ENCODE measurements around the gene GLRX.

Gene GLRX

DNA sequence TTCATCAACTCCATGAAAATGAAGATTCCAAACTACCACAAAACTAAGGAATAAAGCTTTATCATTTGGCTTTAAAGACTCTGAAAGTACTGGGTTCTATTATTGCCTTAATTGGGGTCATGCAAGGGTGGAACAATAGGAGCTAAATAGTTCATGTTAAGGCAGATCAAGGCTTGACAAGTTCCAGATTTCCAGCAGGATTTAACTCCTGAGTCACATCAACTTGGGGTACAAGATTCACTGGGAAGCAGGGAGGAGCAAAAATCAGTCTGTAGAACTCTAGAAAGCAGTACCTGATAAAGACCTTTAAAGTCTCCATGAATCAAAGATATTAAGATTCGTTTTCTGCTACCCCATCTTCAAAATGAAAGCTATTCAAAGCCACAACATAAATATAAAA, 41.9 kb upstream of the GLRX start:
- no peak overlapping the region for H3K14ac ChIP-seq (ENCODE audit: low read length in 2 of 2)
- H2BK120ac ChIP-seq (ENCODE audit: low read depth, low read length): no peak overlapping the region
- H3K23ac ChIP-seq (ENCODE audit: low read length in 2 of 2): no peak overlapping the region
- no peak overlapping the region for H2BK15ac ChIP-seq (ENCODE audit: low read depth, poor library complexity, severe bottlenecking)
- DNase-seq: peak; percentile 20
- no peaks in the 10 kb centered on the region for H3K27me3 ChIP-seq (ENCODE audit: control insufficient read depth in 1 of 2, insufficient read depth in 1 of 2, low read length in 2 of 2)
- H3K18ac ChIP-seq (ENCODE audit: low read depth in 1 of 2, low read length in 2 of 2): no peak overlapping the region
- H4K8ac ChIP-seq (ENCODE audit: low read length): no peak overlapping the region
- no peak overlapping the region for H3K4me2 ChIP-seq (ENCODE audit: low read length, poor library complexity, severe bottlenecking)
- no peak overlapping the region for H2BK12ac ChIP-seq (ENCODE audit: low read length in 2 of 2)
- H3K9me3 ChIP-seq (ENCODE audit: control insufficient read depth, low read length): no peaks in the 10 kb centered on the region
- H3K27ac ChIP-seq (ENCODE audit: low read length, poor library complexity, severe bottlenecking): no peak overlapping the region
- peak overlapping the region in 1 of 2 experiments; percentile 63 for H3K4me3 ChIP-seq (ENCODE audit: insufficient read depth in 1 of 2, low read depth in 1 of 2, low read length in 2 of 2)
- H2AK5ac ChIP-seq (ENCODE audit: low read length, severe bottlenecking): no peak overlapping the region
- H2AFZ ChIP-seq (ENCODE audit: low read depth, low read length): no peak overlapping the region
- no peak overlapping the region for H2BK5ac ChIP-seq (ENCODE audit: low read depth, low read length, poor library complexity, severe bottlenecking)
- H3K36me3 ChIP-seq (ENCODE audit: control insufficient read depth in 1 of 2, insufficient read depth in 2 of 2, low read depth in 1 of 2, low read length in 2 of 2): no peaks in the 10 kb centered on the region
- no peaks in the 10 kb centered on the region for H3K79me1 ChIP-seq (replicated peaks; ENCODE audit: low read length, poor library complexity, severe bottlenecking)
- WGBS: no CpG with 5 or more reads among the region's 1 CpG
- H3K9ac ChIP-seq (ENCODE audit: low read length): peak overlapping the region; percentile 78
- H4K91ac ChIP-seq (ENCODE audit: low read length): no peak overlapping the region
- peaks cover 6% of the 10 kb centered on the region for H3K4me1 ChIP-seq (ENCODE audit: control insufficient read depth, insufficient read depth, low read depth, low read length)
- no peak overlapping the region for H3K4ac ChIP-seq (ENCODE audit: low read depth in 1 of 2, low read length in 2 of 2)

GRCh38 chr5:95863383-95863757, 40.8 kb upstream of the GLRX start:
- no peaks in the 10 kb centered on the region for H3K9me3 ChIP-seq (ENCODE audit: control insufficient read depth, low read length)
- peak overlapping the region; percentile 53 to 82 for H2BK12ac ChIP-seq (ENCODE audit: low read length in 2 of 2)
- peak overlapping the region; percentile 58 to 84 for H3K4ac ChIP-seq (ENCODE audit: low read depth in 1 of 2, low read length in 2 of 2)
- peak overlapping the region in 1 of 2 experiments; percentile 63 for H3K23ac ChIP-seq (ENCODE audit: low read length in 2 of 2)
- no peak overlapping the region for H2AK5ac ChIP-seq (ENCODE audit: low read length, severe bottlenecking)
- peak; percentile 78 for DNase-seq
- no peaks in the 10 kb centered on the region for H3K27me3 ChIP-seq (ENCODE audit: control insufficient read depth in 1 of 2, insufficient read depth in 1 of 2, low read length in 2 of 2)
- H2BK5ac ChIP-seq (ENCODE audit: low read depth, low read length, poor library complexity, severe bottlenecking): no peak overlapping the region
- peak overlapping the region in 1 of 2 experiments; percentile 63 for H3K4me3 ChIP-seq (ENCODE audit: insufficient read depth in 1 of 2, low read depth in 1 of 2, low read length in 2 of 2)
- H3K18ac ChIP-seq (ENCODE audit: low read depth in 1 of 2, low read length in 2 of 2): peak overlapping the region; percentile 56 to 75
- no peaks in the 10 kb centered on the region for H3K79me1 ChIP-seq (replicated peaks; ENCODE audit: low read length, poor library complexity, severe bottlenecking)
- H3K4me2 ChIP-seq (ENCODE audit: low read length, poor library complexity, severe bottlenecking): no peak overlapping the region
- peak overlapping the region; percentile 81 for H4K8ac ChIP-seq (ENCODE audit: low read length)
- H3K27ac ChIP-seq (ENCODE audit: low read length, poor library complexity, severe bottlenecking): no peak overlapping the region
- peak overlapping the region; percentile 71 for H4K91ac ChIP-seq (ENCODE audit: low read length)
- peak overlapping the region; percentile 57 for H2AFZ ChIP-seq (ENCODE audit: low read depth, low read length)
- H3K9ac ChIP-seq (ENCODE audit: low read length): peak overlapping the region; percentile 78
- 58% methylated on average over 4 of the region's 4 CpGs for WGBS
- peak overlapping the region; percentile 12 for H2BK15ac ChIP-seq (ENCODE audit: low read depth, poor library complexity, severe bottlenecking)
- no peak overlapping the region for H2BK120ac ChIP-seq (ENCODE audit: low read depth, low read length)
- peaks cover 9% of the 10 kb centered on the region for H3K4me1 ChIP-seq (ENCODE audit: control insufficient read depth, insufficient read depth, low read depth, low read length)
- no peaks in the 10 kb centered on the region for H3K36me3 ChIP-seq (ENCODE audit: control insufficient read depth in 1 of 2, insufficient read depth in 2 of 2, low read depth in 1 of 2, low read length in 2 of 2)
- no peak overlapping the region for H3K14ac ChIP-seq (ENCODE audit: low read length in 2 of 2)

DNA sequence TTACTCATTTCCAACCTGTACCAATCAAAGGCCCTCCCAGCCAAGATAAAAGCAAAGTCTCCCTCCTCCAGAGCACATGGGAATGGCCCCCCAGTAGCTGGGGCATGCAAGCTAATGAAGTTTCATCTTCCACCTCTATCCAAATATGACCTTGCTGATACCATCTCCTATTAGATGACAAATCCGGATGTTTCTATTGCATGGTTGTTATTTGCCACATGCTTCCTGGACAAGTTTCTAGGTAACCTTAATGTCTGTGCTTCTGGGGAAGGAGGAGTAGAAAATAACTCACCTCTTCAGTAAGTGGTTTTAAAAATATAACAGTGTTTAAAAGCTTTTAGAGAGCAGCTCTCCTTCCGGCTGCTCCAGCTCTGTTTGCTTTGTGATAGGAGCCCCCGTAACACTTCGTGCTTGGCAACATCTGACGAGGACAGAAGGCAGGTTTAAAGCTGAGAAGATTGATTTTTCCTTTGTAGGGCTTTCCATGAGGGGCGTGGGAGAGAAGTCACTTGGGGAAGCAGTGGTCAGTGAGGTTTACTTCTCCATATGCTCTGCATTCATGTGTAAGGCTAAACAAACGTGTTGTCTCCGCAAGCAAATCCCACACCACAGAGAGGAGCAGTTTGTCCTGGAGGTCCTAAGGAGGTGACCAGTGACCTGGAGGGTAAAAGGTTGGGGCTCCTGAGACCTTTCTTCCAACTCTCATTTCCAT, 40.3 kb upstream of the GLRX start:
- peak overlapping the region; percentile 60 to 75 for H3K18ac ChIP-seq (ENCODE audit: low read depth in 1 of 2, low read length in 2 of 2)
- peak; percentile 71 for DNase-seq
- no peaks in the 10 kb centered on the region for H3K36me3 ChIP-seq (ENCODE audit: control insufficient read depth in 1 of 2, insufficient read depth in 2 of 2, low read depth in 1 of 2, low read length in 2 of 2)
- H2AK5ac ChIP-seq (ENCODE audit: low read length, severe bottlenecking): no peak overlapping the region
- H3K27me3 ChIP-seq (ENCODE audit: control insufficient read depth in 1 of 2, insufficient read depth in 1 of 2, low read length in 2 of 2): no peaks in the 10 kb centered on the region
- H2BK15ac ChIP-seq (ENCODE audit: low read depth, poor library complexity, severe bottlenecking): peak overlapping the region; percentile 12
- no peak overlapping the region for H3K27ac ChIP-seq (ENCODE audit: low read length, poor library complexity, severe bottlenecking)
- WGBS: 48% methylated on average over 8 of the region's 8 CpGs
- peak overlapping the region; percentile 60 to 82 for H2BK12ac ChIP-seq (ENCODE audit: low read length in 2 of 2)
- H4K8ac ChIP-seq (ENCODE audit: low read length): peak overlapping the region; percentile 81
- peak overlapping the region; percentile 58 to 71 for H3K4ac ChIP-seq (ENCODE audit: low read depth in 1 of 2, low read length in 2 of 2)
- no peak overlapping the region for H3K14ac ChIP-seq (ENCODE audit: low read length in 2 of 2)
- H3K79me1 ChIP-seq (replicated peaks; ENCODE audit: low read length, poor library complexity, severe bottlenecking): no peaks in the 10 kb centered on the region
- peak overlapping the region in 1 of 2 experiments; percentile 63 for H3K4me3 ChIP-seq (ENCODE audit: insufficient read depth in 1 of 2, low read depth in 1 of 2, low read length in 2 of 2)
- peak overlapping the region in 1 of 2 experiments; percentile 63 for H3K23ac ChIP-seq (ENCODE audit: low read length in 2 of 2)
- H3K9ac ChIP-seq (ENCODE audit: low read length): peak overlapping the region; percentile 78
- H2BK5ac ChIP-seq (ENCODE audit: low read depth, low read length, poor library complexity, severe bottlenecking): no peak overlapping the region
- H2AFZ ChIP-seq (ENCODE audit: low read depth, low read length): peak overlapping the region; percentile 57
- no peak overlapping the region for H3K4me2 ChIP-seq (ENCODE audit: low read length, poor library complexity, severe bottlenecking)
- no peaks in the 10 kb centered on the region for H3K9me3 ChIP-seq (ENCODE audit: control insufficient read depth, low read length)
- H2BK120ac ChIP-seq (ENCODE audit: low read depth, low read length): peak overlapping the region; percentile 29
- peaks cover 13% of the 10 kb centered on the region for H3K4me1 ChIP-seq (ENCODE audit: control insufficient read depth, insufficient read depth, low read depth, low read length)
- H4K91ac ChIP-seq (ENCODE audit: low read length): peak overlapping the region; percentile 71

DNA sequence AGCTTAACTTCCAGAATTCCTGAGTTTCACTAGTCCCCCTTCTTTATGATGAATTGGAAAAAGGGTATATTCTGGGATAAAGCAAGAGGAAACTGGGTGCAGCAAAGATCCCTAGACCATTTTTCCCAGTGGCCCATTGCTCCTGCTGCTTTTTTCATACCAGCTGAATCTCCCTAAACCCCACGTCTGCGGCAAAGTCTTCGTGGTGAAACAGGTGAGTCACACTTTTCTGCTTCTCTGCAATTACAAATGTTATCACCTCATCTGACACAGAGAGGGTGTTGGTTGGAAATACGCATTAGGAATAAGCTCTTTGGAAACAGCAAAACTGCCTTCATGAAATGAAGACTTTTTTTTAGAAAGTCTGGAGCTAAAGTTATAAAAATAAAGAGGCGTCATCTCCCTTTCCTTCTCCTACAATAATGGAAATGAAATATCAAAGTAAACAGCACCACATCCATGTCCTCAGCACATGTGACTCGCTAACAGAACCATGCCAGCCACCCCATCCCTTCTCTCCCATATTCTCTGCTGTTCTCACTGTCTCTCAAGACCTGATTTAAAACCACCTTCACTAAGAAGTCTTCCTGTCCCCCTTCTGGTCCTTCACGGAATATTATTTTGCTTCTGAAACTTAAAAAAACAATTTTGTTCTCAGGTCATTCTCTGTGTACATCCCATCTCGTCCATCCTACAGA, 39.5 kb upstream of the GLRX start:
- Histone ChIP-seq H3K27ac (ENCODE audit: low read length, poor library complexity, severe bottlenecking) (peak overlapping the region; percentile 63), H3K4ac (ENCODE audit: low read depth in 1 of 2, low read length in 2 of 2) (peak overlapping the region in 1 of 2 experiments; percentile 71), H2AK5ac (ENCODE audit: low read length, severe bottlenecking) (no peak overlapping the region), H3K9ac (ENCODE audit: low read length) (peak overlapping the region; percentile 74), H2BK12ac (ENCODE audit: low read length in 2 of 2) (peak overlapping the region; percentile 10 to 29), H3K4me3 (ENCODE audit: insufficient read depth in 1 of 2, low read depth in 1 of 2, low read length in 2 of 2) (no peak overlapping the region), H3K4me2 (ENCODE audit: low read length, poor library complexity, severe bottlenecking) (no peak overlapping the region), H2AFZ (ENCODE audit: low read depth, low read length) (no peak overlapping the region), H3K36me3 (ENCODE audit: control insufficient read depth in 1 of 2, insufficient read depth in 2 of 2, low read depth in 1 of 2, low read length in 2 of 2) (no peaks in the 10 kb centered on the region), H3K23ac (ENCODE audit: low read length in 2 of 2) (no peak overlapping the region), H4K91ac (ENCODE audit: low read length) (no peak overlapping the region), H4K8ac (ENCODE audit: low read length) (no peak overlapping the region), H3K79me1 (replicated peaks; ENCODE audit: low read length, poor library complexity, severe bottlenecking) (no peaks in the 10 kb centered on the region), H2BK5ac (ENCODE audit: low read depth, low read length, poor library complexity, severe bottlenecking) (no peak overlapping the region), H3K27me3 (ENCODE audit: control insufficient read depth in 1 of 2, insufficient read depth in 1 of 2, low read length in 2 of 2) (no peaks in the 10 kb centered on the region), H2BK15ac (ENCODE audit: low read depth, poor library complexity, severe bottlenecking) (no peak overlapping the region), H3K9me3 (ENCODE audit: control insufficient read depth, low read length) (no peaks in the 10 kb centered on the region), H3K18ac (ENCODE audit: low read depth in 1 of 2, low read length in 2 of 2) (peak overlapping the region; percentile 40 to 58), H3K4me1 (ENCODE audit: control insufficient read depth, insufficient read depth, low read depth, low read length) (peaks cover 19% of the 10 kb centered on the region), H2BK120ac (ENCODE audit: low read depth, low read length) (no peak overlapping the region), H3K14ac (ENCODE audit: low read length in 2 of 2) (no peak overlapping the region)
- DNase-seq: peak; percentile 86
- 40% methylated on average over 7 of the region's 8 CpGs for WGBS

Data from mesenchymal stem cell (in vitro differentiated cells and primary cell).